GM13977 (cell line): ENCODE results near the gene GAS2L1.

Experiments
- DNase-seq: peaks from one replicate; pipeline ENCODE4 v3.0.0; 2012; ENCODE audit warnings: low spot score
- CTCF ChIP-seq: IDR thresholded peaks from 2 replicates; pipeline ENCODE4 v1.5.1; 2012; ENCODE audit warnings: mild to moderate bottlenecking, control low read depth; ENCODE audit not compliant: insufficient read depth; ENCODE audit errors: extremely low read depth, missing control alignments
- in situ Hi-C: fragments of 300-500 bp; cut with MboI; formaldehyde crosslinking; loops from one replicate; pipeline ENCODE4 v1.12.0; 2022; ENCODE audit warnings: low sequenced_read_pairs, low pct_unique_long_range_greater_than_20kb, mixed read lengths, inconsistent platforms; ENCODE audit not compliant: unreplicated experiment

The GAS2L1 gene

GRCh38 chr22:29263791-29264276 is 42.6 kb upstream of the GAS2L1 start:
- TF ChIP-seq CTCF = no peak
- in situ Hi-C loops = no loop called here
- DNase-seq = no peak

DNA sequence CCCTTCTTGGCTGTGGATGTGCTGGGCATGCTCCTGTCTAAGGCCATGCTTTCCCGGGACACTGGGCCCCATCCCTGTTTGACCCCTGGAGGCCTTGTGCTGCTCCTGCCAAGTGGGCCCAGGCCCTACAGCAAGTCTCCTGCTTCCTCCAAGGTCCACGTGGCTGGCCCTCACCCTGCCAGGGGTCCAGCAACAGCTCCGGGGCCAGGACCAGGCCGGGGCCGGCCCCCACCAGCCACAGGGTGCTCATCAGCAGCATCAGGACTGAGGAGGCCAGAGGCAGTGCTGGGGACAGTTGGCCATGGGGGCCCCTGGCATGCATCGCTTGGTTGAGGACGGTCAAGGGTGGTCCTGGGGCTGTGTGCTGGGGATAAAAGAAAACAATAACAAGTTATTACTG is 41.1 kb upstream of the GAS2L1 start:
- in situ Hi-C loops = no loop called here
- DNase-seq = no peak
- TF ChIP-seq CTCF = no peak

- no peak for DNase-seq
- in situ Hi-C loops = no loop called here
- TF ChIP-seq CTCF = no peak
Measured at GRCh38 chr22:29265929-29266328, 40.5 kb upstream of the GAS2L1 start.

DNA sequence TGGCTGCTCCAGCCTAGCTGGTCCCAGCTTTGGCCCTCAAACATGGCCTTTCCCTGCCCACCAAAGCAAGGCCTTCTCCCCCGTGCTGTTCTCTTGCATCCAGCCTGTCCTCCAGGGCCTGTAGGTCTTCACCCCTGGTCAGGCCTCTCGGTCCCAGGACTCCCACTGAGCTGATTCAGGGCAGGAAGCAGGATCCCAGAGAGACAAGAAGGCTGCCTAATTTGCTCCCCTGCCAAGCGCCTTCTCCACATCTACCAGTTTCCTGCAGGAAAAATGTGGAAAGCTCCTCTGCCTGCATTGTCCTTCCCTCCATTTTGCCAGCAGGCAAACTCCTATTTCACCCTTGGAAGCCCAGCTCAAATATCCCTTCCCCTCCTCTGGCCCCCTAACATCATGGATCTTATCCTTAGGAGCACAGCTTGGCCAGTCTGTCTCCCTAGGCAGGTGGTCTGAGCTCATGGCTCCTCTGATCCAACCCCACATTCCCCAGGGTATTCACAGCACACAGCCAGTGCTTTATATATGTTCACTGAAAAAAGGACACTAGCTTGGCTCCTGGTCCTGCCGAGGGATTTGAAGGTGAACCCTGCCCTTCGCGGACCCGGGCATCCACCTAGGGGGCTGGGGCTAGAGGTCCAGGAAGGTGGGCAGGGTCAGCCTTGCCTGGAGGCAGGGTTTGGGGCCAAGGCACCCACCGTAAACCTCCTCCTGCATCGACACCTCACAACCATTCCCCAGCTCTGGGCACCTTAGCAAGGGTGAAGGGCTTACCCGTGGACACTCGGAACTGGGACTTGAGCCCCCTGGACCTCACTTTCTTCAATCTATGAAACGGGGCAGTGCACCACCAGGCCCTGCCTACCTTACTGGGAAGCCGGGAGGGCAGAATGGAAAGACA is 39.6 kb upstream of the GAS2L1 start:
- TF ChIP-seq CTCF = no peak
- no peak for DNase-seq
- in situ Hi-C loops = no loop called here

DNA sequence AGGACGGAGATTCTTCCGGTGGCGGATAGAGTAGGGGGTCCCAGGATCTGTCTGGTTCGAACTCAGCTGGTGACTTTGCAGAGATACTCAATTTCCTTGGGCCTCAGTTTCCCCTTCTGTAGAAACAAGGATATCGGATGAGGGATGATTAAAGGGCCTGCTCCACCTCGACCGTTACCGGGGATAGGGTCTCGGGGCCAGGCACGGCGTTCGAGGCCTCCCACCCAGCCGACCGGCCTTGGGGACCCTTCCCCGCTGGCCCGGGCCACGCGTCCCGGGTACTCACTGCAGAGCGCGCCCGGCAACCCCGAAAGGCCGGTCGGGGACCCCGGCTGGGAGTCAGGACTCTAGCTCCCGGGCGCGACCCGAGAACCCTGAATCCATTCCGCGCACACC is 39.0 kb upstream of the GAS2L1 start:
- in situ Hi-C loops = no loop called here
- TF ChIP-seq CTCF = no peak
- DNase-seq = no peak

GRCh38 chr22:29267858-29268510 is 38.5 kb upstream of the GAS2L1 start, which contains the start of the genes EWSR1 and RHBDD3:
Gene EWSR1 (plus strand): TSS chr22:29268268. CDS start chr22:29268337, 69 bp downstream.
Gene RHBDD3 (minus strand): TSS chr22:29267981. CDS start chr22:29265626, 2,355 bp downstream.
- in situ Hi-C loops = no loop called here
- peak; percentile 97 for DNase-seq
- no peak for TF ChIP-seq CTCF
